SK-N-SH (cell line): ENCODE data around the gene GNG4. TPM values are rescaled to one million over a fixed set of nuclear protein-coding genes. Genes with fewer than 3 reads are reported as not detected.

Experiments used
- CTCF ChIA-PET: fragments of 300-600, 350-600 bp; formaldehyde crosslinking; extraction: SDS; loops from one replicate; lab custom pipeline; 2021; lab: Yijun Ruan, JAX
- POLR2A ChIA-PET: fragments of 350-600 bp; sonication (Branson Sonifier 250); formaldehyde crosslinking; extraction: SDS; loops from one replicate; lab custom pipeline; 2020; ENCODE audit warnings: antibody characterized with exemption, inconsistent platforms; lab: Yijun Ruan, JAX
- DNase-seq: peaks from one replicate; pipeline ENCODE4 v3.0.0; 2012
- H2AFZ ChIP-seq: fragments of 200-600 bp; sonication (generic); 2 replicates; pipeline ENCODE4 v1.8.1; 2016; ENCODE audit warnings: antibody characterized with exemption, mild to moderate bottlenecking, low read depth
- H3F3A ChIP-seq: fragments of 200-600 bp; sonication (generic); replicated peaks from 2 replicates; pipeline ENCODE3; 2016; ENCODE audit warnings: antibody characterized with exemption, mild to moderate bottlenecking; ENCODE audit not compliant: insufficient read depth
- H3K27ac ChIP-seq, 2 experiments: fragments of 200-500 bp in 1 of 2; fragments of 200-600 bp in 1 of 2; sonication (Bioruptor generic) in 1 of 2; sonication (generic), shearing (Covaris generic) in 1 of 2; 2 replicates each; pipeline versions ENCODE4 v1.5.1 to v1.6.1; 2014 to 2016; ENCODE audit warnings: low read depth in 2 of 2, inconsistent platforms in 1 of 2, low read length in 1 of 2, mild to moderate bottlenecking in 1 of 2, mixed read lengths in 1 of 2
- H3K27me3 ChIP-seq: fragments of 200-600 bp; sonication (generic), shearing (Covaris generic); 2 replicates; pipeline ENCODE4 v1.6.1; 2016; ENCODE audit warnings: mixed run types; ENCODE audit not compliant: insufficient read depth
- H3K36me3 ChIP-seq, 2 experiments: fragments of 200-500 bp in 1 of 2; fragments of 200-600 bp in 1 of 2; sonication (Bioruptor generic) in 1 of 2; sonication (generic) in 1 of 2; replicated peaks in 1 of 2; 2 replicates each; pipeline versions ENCODE3 to v1.5.1; 2014 to 2016; ENCODE audit warnings: low read length in 1 of 2, mild to moderate bottlenecking in 1 of 2; ENCODE audit not compliant: insufficient read depth in 2 of 2, control insufficient read depth in 1 of 2
- H3K4me1 ChIP-seq, 2 experiments: fragments of 200-500 bp in 1 of 2; fragments of 200-600 bp in 1 of 2; sonication (Bioruptor generic) in 1 of 2; sonication (generic), shearing (Covaris generic) in 1 of 2; 2 replicates each; pipeline versions ENCODE4 v1.5.1 to v1.6.1; 2014 to 2016; ENCODE audit warnings: low read depth in 1 of 2, low read length in 1 of 2, mixed run types in 1 of 2; ENCODE audit not compliant: insufficient read depth in 2 of 2, control insufficient read depth in 1 of 2
- H3K4me2 ChIP-seq: fragments of 200-600 bp; sonication (generic), shearing (Covaris generic); 2 replicates; pipeline ENCODE4 v1.6.1; 2017; ENCODE audit warnings: mixed run types
- H3K4me3 ChIP-seq, 2 experiments: fragments of 200-500 bp in 1 of 2; fragments of 200-600 bp in 1 of 2; sonication (Bioruptor generic) in 1 of 2; sonication (generic), shearing (Covaris generic) in 1 of 2; 2 replicates each; pipeline versions ENCODE4 v1.5.1 to v1.8.1; 2014 to 2016; ENCODE audit warnings: low read depth in 2 of 2, inconsistent platforms in 1 of 2, low read length in 1 of 2, mild to moderate bottlenecking in 1 of 2, mixed read lengths in 1 of 2, moderate library complexity in 1 of 2
- H3K79me2 ChIP-seq: fragments of 200-600 bp; sonication (generic); 2 replicates; pipeline ENCODE4 v1.8.1; 2017; ENCODE audit warnings: mild to moderate bottlenecking; ENCODE audit not compliant: insufficient read depth
- H3K9ac ChIP-seq: fragments of 200-600 bp; sonication (generic); 2 replicates; pipeline ENCODE4 v1.6.1; 2017; ENCODE audit warnings: mixed run types
- H3K9me2 ChIP-seq: fragments of 200-600 bp; sonication (generic); 2 replicates; pipeline ENCODE4 v1.6.1; 2017; ENCODE audit warnings: mixed run types
- H3K9me3 ChIP-seq: fragments of 200-600 bp; sonication (generic); 2 replicates; pipeline ENCODE4 v1.6.1; 2017; ENCODE audit warnings: mixed run types, mild to moderate bottlenecking, moderate library complexity
- H4K20me1 ChIP-seq: fragments of 200-600 bp; sonication (generic); 2 replicates; pipeline ENCODE4 v1.6.1; 2017; ENCODE audit warnings: mild to moderate bottlenecking, mixed run types; ENCODE audit not compliant: insufficient read depth
- CHD2 ChIP-seq: fragments of 150-350 bp; IDR thresholded peaks from 2 replicates; pipeline ENCODE4 v1.6.1; 2018; ENCODE audit warnings: low read length; ENCODE audit not compliant: partially characterized antibody
- FOXM1 ChIP-seq: IDR thresholded peaks from 2 replicates; pipeline ENCODE4 v1.4.0; 2012; ENCODE audit warnings: low read depth, mild to moderate bottlenecking
- JUND ChIP-seq: IDR thresholded peaks from 2 replicates; pipeline ENCODE4 v1.4.0; 2012
- MEF2A ChIP-seq: IDR thresholded peaks from 2 replicates; pipeline ENCODE4 v1.4.0; 2012; ENCODE audit warnings: low read depth, borderline replicate concordance
- NRF1 ChIP-seq: IDR thresholded peaks from 2 replicates; pipeline ENCODE4 v1.6.1; 2012; ENCODE audit warnings: low read depth, mild to moderate bottlenecking, low read length
- POLR2AphosphoS5 ChIP-seq: IDR thresholded peaks from 2 replicates; pipeline ENCODE4 v1.6.1; 2012; ENCODE audit warnings: low read depth, low read length
- RXRA ChIP-seq: IDR thresholded peaks from 2 replicates; pipeline ENCODE4 v1.4.0; 2012; ENCODE audit warnings: low read depth, mild to moderate bottlenecking, borderline replicate concordance
- SIN3A ChIP-seq: IDR thresholded peaks from 2 replicates; pipeline ENCODE4 v1.6.1; 2012; ENCODE audit warnings: low read depth, mild to moderate bottlenecking, low read length, moderate library complexity, borderline replicate concordance
- TAF1 ChIP-seq: IDR thresholded peaks from 2 replicates; pipeline ENCODE4 v1.6.1; 2012; ENCODE audit warnings: low read depth, mild to moderate bottlenecking, low read length, moderate library complexity, borderline replicate concordance
- TCF12 ChIP-seq: IDR thresholded peaks from 2 replicates; pipeline ENCODE4 v1.4.0; 2012
- TEAD4 ChIP-seq: IDR thresholded peaks from 2 replicates; pipeline ENCODE4 v1.4.0; 2012; ENCODE audit warnings: mild to moderate bottlenecking, borderline replicate concordance; ENCODE audit not compliant: insufficient read depth
- YY1 ChIP-seq: IDR thresholded peaks from 2 replicates; pipeline ENCODE4 v1.4.0; 2012; ENCODE audit warnings: low read depth, mild to moderate bottlenecking
- WGBS: methylation state at CpG from one replicate; pipeline ENCODE4 v1.1.6; 2017; ENCODE audit warnings: low lambda C conversion rate; 5-methylcytosine and 5-hydroxymethylcytosine counted together
- polyA plus RNA-seq, 3 experiments: library from polyadenylated mRNA; depleted of rRNA; stranded (reverse); fragments of >200 nt; gene quantifications; 2 replicates each; pipeline ENCODE4 v1.2.3, GENCODE V29; 2012
- TF ChIP-seq, protein P1 (sequence below): IDR thresholded peaks from 2 replicates; pipeline ENCODE4; 2012

GNG4 gene
- polyA plus RNA-seq, 1 of the 3 experiments (the other 2 are of a cell fraction) = 1.6 TPM

DNA sequence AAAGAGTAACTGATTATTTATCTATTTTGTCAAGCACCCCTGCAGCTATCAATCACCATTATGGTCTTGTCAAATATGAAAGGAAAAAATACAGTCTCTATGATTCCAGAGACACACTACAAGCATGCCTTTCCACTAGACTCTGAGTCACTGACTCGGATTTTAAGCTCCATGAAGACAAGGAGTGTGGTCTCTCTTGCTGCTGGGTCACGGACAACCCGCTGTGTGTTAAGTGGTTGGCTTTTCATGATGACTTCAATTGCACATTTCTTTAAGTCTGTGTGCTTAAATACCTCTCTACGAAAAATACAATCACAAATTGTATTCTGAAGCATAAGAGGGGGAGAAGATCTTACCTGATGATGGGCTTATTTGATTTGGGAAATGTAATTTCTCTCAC is 14.0 kb upstream of the GNG4 start (continued):
- TF ChIP-seq NRF1 = no peak

DNA sequence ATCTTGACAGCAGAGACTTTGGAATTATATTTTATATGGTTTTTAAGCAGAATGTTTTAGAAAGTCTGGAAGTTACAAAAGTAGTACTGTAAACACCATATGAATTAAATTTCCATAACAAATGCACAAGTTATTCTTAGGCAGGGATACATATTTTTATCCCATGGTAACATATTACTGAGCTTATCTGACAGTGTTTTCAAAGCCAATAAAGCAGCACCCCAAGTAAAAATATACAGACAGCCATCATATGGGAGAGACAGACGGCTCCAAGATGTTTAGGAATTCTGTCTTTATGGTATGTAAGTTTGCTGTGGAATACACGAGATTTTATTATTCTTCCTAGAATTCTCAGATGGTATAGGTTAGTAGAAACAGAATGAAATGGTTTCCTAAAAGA is 12.0 kb upstream of the GNG4 start:
- CTCF ChIA-PET = interaction anchor here (1.8 kb wide), 1 partner anchor 10 kb away, joined by 5 read pairs; no protein-coding TSS in a partner anchor
- Histone ChIP-seq H3K4me1 (no peaks in the 10 kb centered on the region), H3F3A (no peaks in the 10 kb centered on the region), H3K79me2 (no peaks in the 10 kb centered on the region), H3K27me3 (no peaks in the 10 kb centered on the region), H3K9ac (no peak overlapping the region), H3K9me3 (no peaks in the 10 kb centered on the region), H4K20me1 (no peaks in the 10 kb centered on the region), H3K36me3 (peaks cover 5 to 6% of the 10 kb centered on the region in 2 experiments), H3K9me2 (no peaks in the 10 kb centered on the region), H2AFZ (no peak overlapping the region), H3K4me2 (no peak overlapping the region), H3K27ac (no peak overlapping the region), H3K4me3 (no peak overlapping the region)
- WGBS = 68% methylated on average over 2 of the region's 2 CpGs
- DNase-seq = no peak
- POLR2A ChIA-PET = no interaction called here
- TF ChIP-seq SIN3A = no peak
- no peak for TF ChIP-seq YY1
- no peak for TF ChIP-seq JUND
- TF ChIP-seq MEF2A = no peak
- no peak for TF ChIP-seq POLR2AphosphoS5
- TF ChIP-seq TEAD4 = no peak
- TF ChIP-seq TAF1 = no peak
- no peak for TF ChIP-seq RXRA
- TF ChIP-seq TCF12 = no peak
- TF ChIP-seq, protein P1, sequence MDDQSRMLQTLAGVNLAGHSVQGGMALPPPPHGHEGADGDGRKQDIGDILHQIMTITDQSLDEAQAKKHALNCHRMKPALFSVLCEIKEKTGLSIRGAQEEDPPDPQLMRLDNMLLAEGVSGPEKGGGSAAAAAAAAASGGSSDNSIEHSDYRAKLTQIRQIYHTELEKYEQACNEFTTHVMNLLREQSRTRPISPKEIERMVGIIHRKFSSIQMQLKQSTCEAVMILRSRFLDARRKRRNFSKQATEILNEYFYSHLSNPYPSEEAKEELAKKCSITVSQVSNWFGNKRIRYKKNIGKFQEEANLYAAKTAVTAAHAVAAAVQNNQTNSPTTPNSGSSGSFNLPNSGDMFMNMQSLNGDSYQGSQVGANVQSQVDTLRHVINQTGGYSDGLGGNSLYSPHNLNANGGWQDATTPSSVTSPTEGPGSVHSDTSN = no peak
- no peak for TF ChIP-seq FOXM1

DNA sequence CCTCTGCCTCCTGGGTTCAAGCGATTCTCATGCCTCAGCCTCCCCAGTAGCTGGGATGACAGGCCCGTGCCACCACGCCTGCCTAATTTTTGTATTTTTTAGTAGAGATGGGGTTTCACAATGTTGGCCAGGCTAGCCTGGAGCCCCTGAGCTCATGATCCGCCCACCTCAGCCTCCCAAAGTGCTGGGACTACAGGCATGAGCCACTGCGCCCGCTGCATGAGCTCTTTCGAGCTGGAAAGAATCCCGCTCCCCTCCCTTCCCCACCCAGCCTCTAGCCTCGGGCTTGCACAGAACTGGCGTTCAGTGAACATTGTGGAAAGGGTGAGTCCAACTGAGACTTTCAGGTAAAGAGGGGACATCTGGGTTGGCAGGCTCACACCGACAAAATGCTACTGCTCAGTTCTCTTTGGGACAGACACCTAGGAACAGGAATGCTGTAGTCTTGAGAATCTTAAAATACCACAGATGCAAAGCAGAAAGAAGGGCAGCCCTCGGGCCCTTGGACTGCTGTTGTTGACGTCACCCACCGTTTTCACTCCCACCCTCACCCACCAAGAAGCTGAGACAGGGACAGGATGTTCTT is 9.7 kb upstream of the GNG4 start:
- no peak for DNase-seq
- no peaks in the 10 kb centered on the region for H3K9me3 ChIP-seq
- H3K27ac ChIP-seq = no peak overlapping the region
- no peak overlapping the region for H3K4me3 ChIP-seq
- no peak for TF ChIP-seq CHD2
- no peak for TF ChIP-seq TEAD4
- peaks cover 5 to 6% of the 10 kb centered on the region in 2 experiments for H3K36me3 ChIP-seq
- POLR2A ChIA-PET = no interaction called here
- H3F3A ChIP-seq = no peaks in the 10 kb centered on the region
- no peaks in the 10 kb centered on the region for H3K4me1 ChIP-seq
- H3K27me3 ChIP-seq = no peaks in the 10 kb centered on the region
- no peak overlapping the region for H3K4me2 ChIP-seq
- WGBS = 93% methylated on average over 14 of the region's 14 CpGs
- no peaks in the 10 kb centered on the region for H4K20me1 ChIP-seq
- CTCF ChIA-PET = no interaction called here
- H3K79me2 ChIP-seq = no peaks in the 10 kb centered on the region
- H3K9me2 ChIP-seq = no peaks in the 10 kb centered on the region
- no peak overlapping the region for H3K9ac ChIP-seq
- no peak overlapping the region for H2AFZ ChIP-seq
